ENCODE measurements around the gene ETFB.

DNA sequence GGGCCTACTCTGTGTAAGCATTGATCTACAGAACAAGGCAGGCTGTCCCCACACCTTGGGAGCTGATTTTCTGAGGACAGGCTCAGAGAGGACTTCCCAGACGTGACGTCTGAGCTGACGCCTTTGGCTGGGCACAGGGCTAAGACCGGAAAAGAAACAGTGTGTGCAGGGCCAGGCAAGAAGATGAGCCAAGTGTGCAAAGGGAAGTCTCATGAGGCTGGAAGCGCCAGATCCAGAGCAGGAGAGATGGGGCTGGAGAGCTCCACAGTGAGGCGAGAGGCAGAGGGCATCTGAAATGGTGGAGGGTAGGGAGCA is 42.1 kb downstream of the ETFB start:
- TF ChIP-seq, protein P1, sequence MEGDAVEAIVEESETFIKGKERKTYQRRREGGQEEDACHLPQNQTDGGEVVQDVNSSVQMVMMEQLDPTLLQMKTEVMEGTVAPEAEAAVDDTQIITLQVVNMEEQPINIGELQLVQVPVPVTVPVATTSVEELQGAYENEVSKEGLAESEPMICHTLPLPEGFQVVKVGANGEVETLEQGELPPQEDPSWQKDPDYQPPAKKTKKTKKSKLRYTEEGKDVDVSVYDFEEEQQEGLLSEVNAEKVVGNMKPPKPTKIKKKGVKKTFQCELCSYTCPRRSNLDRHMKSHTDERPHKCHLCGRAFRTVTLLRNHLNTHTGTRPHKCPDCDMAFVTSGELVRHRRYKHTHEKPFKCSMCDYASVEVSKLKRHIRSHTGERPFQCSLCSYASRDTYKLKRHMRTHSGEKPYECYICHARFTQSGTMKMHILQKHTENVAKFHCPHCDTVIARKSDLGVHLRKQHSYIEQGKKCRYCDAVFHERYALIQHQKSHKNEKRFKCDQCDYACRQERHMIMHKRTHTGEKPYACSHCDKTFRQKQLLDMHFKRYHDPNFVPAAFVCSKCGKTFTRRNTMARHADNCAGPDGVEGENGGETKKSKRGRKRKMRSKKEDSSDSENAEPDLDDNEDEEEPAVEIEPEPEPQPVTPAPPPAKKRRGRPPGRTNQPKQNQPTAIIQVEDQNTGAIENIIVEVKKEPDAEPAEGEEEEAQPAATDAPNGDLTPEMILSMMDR (IDR thresholded peaks at IDR 0.05) = no peak
- no peak for TF ChIP-seq POLR2A (IDR thresholded peaks at IDR 0.05)

Measured in body of pancreas (tissue), 4 donors.